ENCODE data around the gene TIMM22. TPM values are rescaled to one million over a fixed set of nuclear protein-coding genes. Genes with fewer than 3 reads are reported as not detected.
A peak's percentile ranks its signal among the peaks of the same experiment; 100 is the strongest.
"Not testable (repeated sequence)": the region's sequence is repeated elsewhere in the genome, so short reads cannot be mapped to it uniquely, and the experiment has no call there.

TIMM22 gene
- total RNA-seq, 1 donor, result 10.5 TPM

DNA sequence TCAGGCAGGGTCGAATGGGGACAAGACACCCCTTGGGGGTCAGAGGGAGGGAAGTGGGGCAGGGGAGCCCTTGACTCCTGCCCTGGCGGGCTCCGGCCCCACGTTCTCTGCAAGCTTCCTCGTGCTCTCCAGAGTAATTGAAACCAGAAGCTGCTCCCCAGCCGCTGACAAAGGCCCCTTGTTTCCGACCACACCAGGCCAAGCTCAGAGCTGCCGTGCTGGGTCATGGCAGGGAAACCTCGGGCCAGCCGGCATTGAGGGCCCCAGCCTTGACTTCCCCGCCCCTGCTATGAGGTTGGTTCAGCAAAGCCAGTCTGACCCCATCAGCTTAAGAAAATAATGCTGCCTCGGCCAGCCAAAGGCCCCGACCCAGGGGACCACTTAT lies 43.3 kb downstream of the TIMM22 start:
- DNase-seq (ENCODE audit: insufficient read length, low spot score, missing footprints), result no peak
- H4K20me1 ChIP-seq (ENCODE audit: insufficient read depth, low read length), result peaks cover 28% of the 10 kb centered on the region
- no peak overlapping the region for H3K27ac ChIP-seq (ENCODE audit: low read depth, low read length)

DNA sequence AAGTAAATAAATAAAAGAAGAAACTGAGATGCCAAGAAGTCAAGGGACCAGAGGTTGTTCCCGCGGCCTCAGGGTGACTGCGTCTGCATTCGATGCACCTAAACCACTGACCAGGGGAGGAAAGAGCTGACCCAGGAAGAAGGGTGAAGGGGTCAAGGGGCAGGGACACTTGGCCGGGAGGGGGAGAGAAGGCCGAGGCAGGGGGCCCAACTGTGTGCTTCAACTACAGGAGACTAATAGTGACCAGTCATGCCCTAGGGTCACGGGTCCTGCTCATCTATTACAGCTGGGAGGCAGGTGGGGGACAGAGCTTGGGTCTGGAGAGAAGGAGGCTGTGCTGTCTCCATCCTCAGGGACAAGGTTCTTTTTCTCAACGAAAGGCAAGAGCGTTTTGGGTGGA lies 44.8 kb downstream of the TIMM22 start:
- no peak overlapping the region for H3K4me3 ChIP-seq (ENCODE audit: insufficient read depth, low read length)
- no peaks in the 10 kb centered on the region for H3K27me3 ChIP-seq (ENCODE audit: insufficient read depth, low read length)
- no peak overlapping the region for H3K4me2 ChIP-seq (ENCODE audit: insufficient read depth, low read length)
- H2AFZ ChIP-seq (ENCODE audit: low read length), result no peak overlapping the region
- H3K4me1 ChIP-seq (ENCODE audit: insufficient read depth, low read length), result no peaks in the 10 kb centered on the region
- peaks cover 13% of the 10 kb centered on the region for H3K36me3 ChIP-seq (ENCODE audit: insufficient read depth, low read length)
- no peaks in the 10 kb centered on the region for H3K9me3 ChIP-seq (ENCODE audit: low read depth, low read length)
- TF ChIP-seq, protein P1, sequence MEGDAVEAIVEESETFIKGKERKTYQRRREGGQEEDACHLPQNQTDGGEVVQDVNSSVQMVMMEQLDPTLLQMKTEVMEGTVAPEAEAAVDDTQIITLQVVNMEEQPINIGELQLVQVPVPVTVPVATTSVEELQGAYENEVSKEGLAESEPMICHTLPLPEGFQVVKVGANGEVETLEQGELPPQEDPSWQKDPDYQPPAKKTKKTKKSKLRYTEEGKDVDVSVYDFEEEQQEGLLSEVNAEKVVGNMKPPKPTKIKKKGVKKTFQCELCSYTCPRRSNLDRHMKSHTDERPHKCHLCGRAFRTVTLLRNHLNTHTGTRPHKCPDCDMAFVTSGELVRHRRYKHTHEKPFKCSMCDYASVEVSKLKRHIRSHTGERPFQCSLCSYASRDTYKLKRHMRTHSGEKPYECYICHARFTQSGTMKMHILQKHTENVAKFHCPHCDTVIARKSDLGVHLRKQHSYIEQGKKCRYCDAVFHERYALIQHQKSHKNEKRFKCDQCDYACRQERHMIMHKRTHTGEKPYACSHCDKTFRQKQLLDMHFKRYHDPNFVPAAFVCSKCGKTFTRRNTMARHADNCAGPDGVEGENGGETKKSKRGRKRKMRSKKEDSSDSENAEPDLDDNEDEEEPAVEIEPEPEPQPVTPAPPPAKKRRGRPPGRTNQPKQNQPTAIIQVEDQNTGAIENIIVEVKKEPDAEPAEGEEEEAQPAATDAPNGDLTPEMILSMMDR (IDR thresholded peaks at IDR 0.05; ENCODE audit: extremely low read depth, low read depth, low read length), result no peak
- H3K27ac ChIP-seq (ENCODE audit: low read depth, low read length), result no peak overlapping the region
- no peak for DNase-seq (ENCODE audit: insufficient read length, low spot score, missing footprints)
- H4K20me1 ChIP-seq (ENCODE audit: insufficient read depth, low read length), result peaks cover 25% of the 10 kb centered on the region
- peaks cover 16% of the 10 kb centered on the region for H3K79me2 ChIP-seq (ENCODE audit: insufficient read depth, low read length)

More for the DNA sequence above, 43.3 kb downstream of the TIMM22 start:
- H3K4me3 ChIP-seq (ENCODE audit: insufficient read depth, low read length), result no peak overlapping the region
- H3K27me3 ChIP-seq (ENCODE audit: insufficient read depth, low read length), result no peaks in the 10 kb centered on the region
- TF ChIP-seq, protein P1 (IDR thresholded peaks at IDR 0.05; ENCODE audit: extremely low read depth, low read depth, low read length), result no peak
- no peak overlapping the region for H3K4me2 ChIP-seq (ENCODE audit: insufficient read depth, low read length)
- no peak overlapping the region for H2AFZ ChIP-seq (ENCODE audit: low read length)
- peaks cover 12% of the 10 kb centered on the region for H3K79me2 ChIP-seq (ENCODE audit: insufficient read depth, low read length)
- no peaks in the 10 kb centered on the region for H3K9me3 ChIP-seq (ENCODE audit: low read depth, low read length)
- peaks cover 13% of the 10 kb centered on the region for H3K36me3 ChIP-seq (ENCODE audit: insufficient read depth, low read length)
- H3K4me1 ChIP-seq (ENCODE audit: insufficient read depth, low read length), result no peaks in the 10 kb centered on the region

DNA sequence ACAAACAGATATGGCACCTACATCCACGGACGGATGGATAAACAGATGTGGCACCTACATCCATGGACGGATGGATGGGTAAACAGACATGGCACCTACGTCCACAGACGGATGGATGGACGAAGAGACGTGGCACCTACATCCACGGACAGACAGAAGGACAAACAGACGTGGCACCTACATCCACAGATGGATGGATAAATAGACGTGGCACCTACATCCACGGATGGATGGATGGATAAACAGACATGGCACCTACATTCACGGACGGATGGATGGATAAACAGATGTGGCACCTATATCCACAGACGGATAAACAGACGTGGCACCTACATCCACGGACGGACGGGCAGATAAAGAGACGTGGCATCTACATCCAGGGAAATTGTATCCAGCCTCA lies 45.6 kb downstream of the TIMM22 start:
- no peak for DNase-seq (ENCODE audit: insufficient read length, low spot score, missing footprints)
- H3K4me1 ChIP-seq (ENCODE audit: insufficient read depth, low read length), result no peaks in the 10 kb centered on the region
- no peaks in the 10 kb centered on the region for H3K9me3 ChIP-seq (ENCODE audit: low read depth, low read length)
- no peak overlapping the region for H3K4me3 ChIP-seq (ENCODE audit: insufficient read depth, low read length)
- peaks cover 16% of the 10 kb centered on the region for H3K79me2 ChIP-seq (ENCODE audit: insufficient read depth, low read length)
- no peak overlapping the region for H2AFZ ChIP-seq (ENCODE audit: low read length)
- no peaks in the 10 kb centered on the region for H3K27me3 ChIP-seq (ENCODE audit: insufficient read depth, low read length)
- TF ChIP-seq, protein P1 (IDR thresholded peaks at IDR 0.05; ENCODE audit: extremely low read depth, low read depth, low read length), result no peak
- H3K4me2 ChIP-seq (ENCODE audit: insufficient read depth, low read length), result no peak overlapping the region
- H3K36me3 ChIP-seq (ENCODE audit: insufficient read depth, low read length), result peaks cover 13% of the 10 kb centered on the region
- no peak overlapping the region for H3K27ac ChIP-seq (ENCODE audit: low read depth, low read length)
- peaks cover 20% of the 10 kb centered on the region for H4K20me1 ChIP-seq (ENCODE audit: insufficient read depth, low read length)

DNA sequence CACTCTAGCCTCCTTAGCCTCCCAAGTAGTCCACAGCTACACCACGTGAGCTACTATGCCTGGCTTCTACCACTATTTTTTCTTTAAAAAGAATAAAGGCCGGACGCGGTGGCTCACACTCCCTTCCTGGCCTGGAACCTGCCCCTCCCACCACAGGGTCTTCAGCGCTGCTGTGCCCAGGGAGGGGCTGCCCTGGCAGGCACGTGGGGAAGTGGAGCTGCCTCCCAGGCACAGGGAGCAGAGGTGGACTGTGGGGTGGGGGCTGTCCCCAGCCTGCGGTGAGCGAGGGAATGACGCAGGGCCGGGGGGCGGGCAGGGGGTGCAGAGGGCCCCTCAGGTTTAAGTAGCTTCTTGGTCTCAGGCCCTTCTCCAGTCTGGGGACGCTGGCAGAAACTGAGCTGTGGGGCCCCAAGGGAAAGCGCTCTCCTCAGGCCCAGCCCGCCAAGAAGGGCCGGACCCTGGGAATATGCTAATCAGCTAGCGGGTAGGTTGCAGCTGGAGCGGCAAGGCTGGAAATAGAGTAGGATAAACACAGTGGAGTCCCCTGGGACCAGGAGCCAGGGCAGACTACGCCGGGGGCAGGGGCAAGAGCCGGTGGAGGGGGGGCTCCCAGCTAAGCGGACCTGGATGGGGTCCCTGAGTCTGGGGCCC lies 46.8 kb downstream of the TIMM22 start:
- Histone ChIP-seq H3K9me3 (ENCODE audit: low read depth, low read length) (no peaks in the 10 kb centered on the region), H3K4me2 (ENCODE audit: insufficient read depth, low read length) (no peak overlapping the region), H3K4me3 (ENCODE audit: insufficient read depth, low read length) (no peak overlapping the region), H3K79me2 (ENCODE audit: insufficient read depth, low read length) (peaks cover 16% of the 10 kb centered on the region), H3K27ac (ENCODE audit: low read depth, low read length) (no peak overlapping the region), H3K27me3 (ENCODE audit: insufficient read depth, low read length) (no peaks in the 10 kb centered on the region), H3K36me3 (ENCODE audit: insufficient read depth, low read length) (peaks cover 13% of the 10 kb centered on the region), H2AFZ (ENCODE audit: low read length) (no peak overlapping the region), H4K20me1 (ENCODE audit: insufficient read depth, low read length) (peaks cover 20% of the 10 kb centered on the region), H3K4me1 (ENCODE audit: insufficient read depth, low read length) (no peaks in the 10 kb centered on the region)
- DNase-seq (ENCODE audit: insufficient read length, low spot score, missing footprints), result peak; percentile 85
- TF ChIP-seq, protein P1 (IDR thresholded peaks at IDR 0.05; ENCODE audit: extremely low read depth, low read depth, low read length), result no peak

DNA sequence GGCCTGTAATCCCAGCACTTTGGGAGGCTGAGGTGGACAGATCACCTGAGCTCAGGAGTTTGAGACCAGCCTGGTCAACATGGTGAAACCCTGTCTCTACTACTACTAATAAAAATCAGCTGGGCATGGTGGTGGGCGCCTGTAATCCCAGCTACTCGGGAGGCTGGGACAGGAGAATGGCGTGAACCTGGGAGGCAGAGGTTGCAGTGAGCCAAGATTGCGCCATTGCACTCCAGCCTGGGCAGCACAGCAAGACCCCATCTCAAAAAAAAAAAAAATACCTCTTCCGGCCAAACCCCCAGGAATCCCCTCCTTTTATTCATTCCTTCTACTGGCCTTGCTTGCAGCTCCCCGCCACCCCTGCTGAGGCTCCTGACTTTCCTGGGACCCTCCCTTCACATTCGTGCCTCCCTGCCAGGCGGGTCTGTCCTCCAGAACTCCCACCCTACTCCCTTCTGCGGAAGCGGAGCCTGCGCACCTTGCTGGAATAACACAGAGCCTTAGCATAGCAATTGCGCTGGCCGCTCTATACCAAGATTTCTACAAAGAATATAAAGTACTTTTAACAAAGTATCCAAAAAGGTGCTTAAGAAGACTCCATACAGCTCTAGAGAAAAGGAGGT lies 47.6 kb downstream of the TIMM22 start:
- DNase-seq (ENCODE audit: insufficient read length, low spot score, missing footprints); H3K4me3 ChIP-seq (ENCODE audit: insufficient read depth, low read length); H3K4me1 ChIP-seq (ENCODE audit: insufficient read depth, low read length); H3K27ac ChIP-seq (ENCODE audit: low read depth, low read length); H3K27me3 ChIP-seq (ENCODE audit: insufficient read depth, low read length); H2AFZ ChIP-seq (ENCODE audit: low read length); H3K4me2 ChIP-seq (ENCODE audit: insufficient read depth, low read length); H3K9me3 ChIP-seq (ENCODE audit: low read depth, low read length): not testable (repeated sequence)
- peaks cover 16% of the 10 kb centered on the region for H3K79me2 ChIP-seq (ENCODE audit: insufficient read depth, low read length)
- peaks cover 13% of the 10 kb centered on the region for H3K36me3 ChIP-seq (ENCODE audit: insufficient read depth, low read length)
- H4K20me1 ChIP-seq (ENCODE audit: insufficient read depth, low read length), result peaks cover 20% of the 10 kb centered on the region
